A673 (cell line): ENCODE results near the gene CLCNKA.

Source experiments
- CTCF ChIP-seq: fragments of 300-800, 200-600 bp; sonication (generic); conservative IDR thresholded peaks from 2 replicates; pipeline ENCODE4 v1.5.1; 2017; ENCODE audit warnings: low read depth, mild to moderate bottlenecking, antibody characterized with exemption, low read length, moderate library complexity, mixed read lengths
- EZH2 ChIP-seq: fragments of 200-600 bp; sonication (generic); IDR thresholded peaks from 2 replicates; pipeline ENCODE4 v1.6.1; 2017; ENCODE audit warnings: borderline replicate concordance, low read depth, mild to moderate bottlenecking, mixed read lengths, antibody characterized with exemption, low read length; ENCODE audit not compliant: poor library complexity, severe bottlenecking

- TF ChIP-seq CTCF (no peak), EZH2 (no peak)
Observed at GRCh38 chr1:16022393-16022792, 557 bp downstream of the CLCNKA start.
